HL-60/S4 (cell line): ENCODE measurements around the gene TSPEAR.
"Not testable (repeated sequence)": the region's sequence is repeated elsewhere in the genome, so short reads cannot be mapped to it uniquely, and the experiment has no call there.

ENCODE experiments used
- in situ Hi-C: fragments of 300-500 bp; cut with MboI; formaldehyde crosslinking; loops from 2 replicates; pipeline ENCODE4 v1.14.3; 2022; ENCODE audit warnings: low sequenced_read_pairs

Gene TSPEAR

GRCh38 chr21:44636209-44637017 is 75.0 kb downstream of the TSPEAR start:
- in situ Hi-C loops = no loop called here

GRCh38 chr21:44632067-44632466 is 79.3 kb downstream of the TSPEAR start:
- in situ Hi-C loops = no loop called here

GRCh38 chr21:44630440-44630839 is 80.9 kb downstream of the TSPEAR start:
- in situ Hi-C loops = no loop called here

GRCh38 chr21:44628707-44629391 is 82.5 kb downstream of the TSPEAR start:
- in situ Hi-C loops = no loop called here

GRCh38 chr21:44627831-44628233 is 83.5 kb downstream of the TSPEAR start:
- in situ Hi-C loops = not testable (repeated sequence)

- in situ Hi-C loops = not testable (repeated sequence)
Observed at GRCh38 chr21:44627181-44627822, 84.1 kb downstream of the TSPEAR start.

- in situ Hi-C loops = no loop called here
Observed at GRCh38 chr21:44626673-44627143, 84.7 kb downstream of the TSPEAR start, which contains the start of gene KRTAP10-9. Gene KRTAP10-9, plus strand, starts transcription at chr21:44627093. Its CDS starts 79 bp downstream, at chr21:44627172.

- in situ Hi-C loops = no loop called here
Observed at GRCh38 chr21:44626262-44626661, 85.1 kb downstream of the TSPEAR start.

- in situ Hi-C loops = no loop called here
Observed at GRCh38 chr21:44625756-44626155, 85.6 kb downstream of the TSPEAR start.

- in situ Hi-C loops = no loop called here
Observed at GRCh38 chr21:44623575-44623974, 87.8 kb downstream of the TSPEAR start.

- in situ Hi-C loops = no loop called here
Observed at GRCh38 chr21:44619886-44620285, 91.5 kb downstream of the TSPEAR start.

GRCh38 chr21:44618909-44619308 is 92.5 kb downstream of the TSPEAR start:
- in situ Hi-C loops = no loop called here

GRCh38 chr21:44618504-44618903 is 92.9 kb downstream of the TSPEAR start:
- in situ Hi-C loops = no loop called here

GRCh38 chr21:44617071-44617501 is 94.3 kb downstream of the TSPEAR start:
- in situ Hi-C loops = no loop called here

- in situ Hi-C loops = no loop called here
Observed at GRCh38 chr21:44616591-44616926, 94.8 kb downstream of the TSPEAR start.

- in situ Hi-C loops = no loop called here
Observed at GRCh38 chr21:44615911-44616590, 95.3 kb downstream of the TSPEAR start.

GRCh38 chr21:44615466-44615865 is 95.9 kb downstream of the TSPEAR start:
- in situ Hi-C loops = no loop called here

GRCh38 chr21:44614961-44615391 is 96.4 kb downstream of the TSPEAR start:
- in situ Hi-C loops = no loop called here

GRCh38 chr21:44614161-44614631 is 97.2 kb downstream of the TSPEAR start:
- in situ Hi-C loops = no loop called here

- in situ Hi-C loops = no loop called here
Observed at GRCh38 chr21:44613386-44614155, 97.8 kb downstream of the TSPEAR start.
